Measurements from ENCODE around the gene FGFR3.

FGFR3 gene

GRCh38 chr4:1803523-1804423 lies 10.7 kb downstream of the FGFR3 start:
- DNase-seq, result no peak

DNA sequence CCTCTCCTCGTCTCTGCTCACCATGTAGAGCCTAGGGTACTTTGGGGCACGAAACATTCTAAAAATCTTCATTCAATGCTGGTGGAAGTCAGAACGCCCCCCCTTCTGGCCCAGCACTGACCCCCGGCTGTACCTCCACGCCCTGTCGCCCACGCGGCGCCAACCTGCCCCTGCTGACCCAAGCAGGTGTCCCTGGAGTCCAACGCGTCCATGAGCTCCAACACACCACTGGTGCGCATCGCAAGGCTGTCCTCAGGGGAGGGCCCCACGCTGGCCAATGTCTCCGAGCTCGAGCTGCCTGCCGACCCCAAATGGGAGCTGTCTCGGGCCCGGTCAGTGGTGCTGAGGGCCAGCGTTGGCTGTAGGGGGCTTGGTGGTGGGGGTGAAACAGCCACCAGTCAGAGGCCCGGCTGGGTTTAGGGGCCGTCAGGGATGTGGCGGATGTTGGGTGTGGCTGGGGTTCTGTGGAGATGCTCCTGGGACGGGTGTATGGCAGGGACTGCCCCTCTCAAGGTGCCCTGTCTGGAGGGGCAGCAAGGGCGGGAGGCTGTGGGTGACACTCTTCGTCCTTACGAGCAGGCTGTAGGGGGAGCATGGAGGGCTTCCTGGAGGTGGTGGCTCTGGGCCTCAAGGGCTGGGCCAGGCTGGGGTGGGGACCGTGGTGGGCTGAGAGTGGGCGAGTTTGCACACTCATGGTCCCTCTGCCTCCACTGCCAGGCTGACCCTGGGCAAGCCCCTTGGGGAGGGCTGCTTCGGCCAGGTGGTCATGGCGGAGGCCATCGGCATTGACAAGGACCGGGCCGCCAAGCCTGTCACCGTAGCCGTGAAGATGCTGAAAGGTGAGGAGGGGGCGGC lies 11.8 kb downstream of the FGFR3 start:
- no peak for DNase-seq

DNA sequence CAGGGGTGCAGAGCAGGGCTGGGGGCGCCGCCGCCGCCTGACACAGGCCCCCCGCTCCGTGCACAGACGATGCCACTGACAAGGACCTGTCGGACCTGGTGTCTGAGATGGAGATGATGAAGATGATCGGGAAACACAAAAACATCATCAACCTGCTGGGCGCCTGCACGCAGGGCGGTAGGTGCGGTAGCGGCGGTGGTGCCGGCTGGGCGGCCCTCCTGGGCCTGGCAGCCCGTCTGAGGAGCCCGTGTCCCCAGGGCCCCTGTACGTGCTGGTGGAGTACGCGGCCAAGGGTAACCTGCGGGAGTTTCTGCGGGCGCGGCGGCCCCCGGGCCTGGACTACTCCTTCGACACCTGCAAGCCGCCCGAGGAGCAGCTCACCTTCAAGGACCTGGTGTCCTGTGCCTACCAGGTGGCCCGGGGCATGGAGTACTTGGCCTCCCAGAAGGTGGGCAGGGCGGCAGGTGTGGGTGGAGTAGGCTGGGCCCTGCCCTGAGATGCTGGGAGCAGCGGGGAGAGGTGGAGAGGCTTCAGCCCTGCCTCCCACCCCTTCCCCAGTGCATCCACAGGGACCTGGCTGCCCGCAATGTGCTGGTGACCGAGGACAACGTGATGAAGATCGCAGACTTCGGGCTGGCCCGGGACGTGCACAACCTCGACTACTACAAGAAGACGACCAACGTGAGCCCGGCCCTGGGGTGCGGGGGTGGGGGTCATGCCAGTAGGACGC lies 12.6 kb downstream of the FGFR3 start:
- DNase-seq, result no peak

DNA sequence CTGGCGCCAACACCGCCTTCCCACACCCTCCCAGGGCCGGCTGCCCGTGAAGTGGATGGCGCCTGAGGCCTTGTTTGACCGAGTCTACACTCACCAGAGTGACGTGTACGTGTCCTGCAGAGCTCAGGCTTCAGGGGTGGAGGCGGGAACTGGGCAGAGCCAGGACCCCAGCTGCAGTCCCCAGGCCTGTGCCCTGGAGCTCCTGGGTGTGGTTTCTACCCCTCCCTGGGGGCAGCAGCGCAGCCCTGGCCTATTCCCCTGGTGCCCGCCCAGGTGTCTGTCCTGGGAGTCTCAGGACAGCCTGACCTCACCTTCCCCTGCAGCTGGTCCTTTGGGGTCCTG lies 13.1 kb downstream of the FGFR3 start:
- no peak for DNase-seq

DNA sequence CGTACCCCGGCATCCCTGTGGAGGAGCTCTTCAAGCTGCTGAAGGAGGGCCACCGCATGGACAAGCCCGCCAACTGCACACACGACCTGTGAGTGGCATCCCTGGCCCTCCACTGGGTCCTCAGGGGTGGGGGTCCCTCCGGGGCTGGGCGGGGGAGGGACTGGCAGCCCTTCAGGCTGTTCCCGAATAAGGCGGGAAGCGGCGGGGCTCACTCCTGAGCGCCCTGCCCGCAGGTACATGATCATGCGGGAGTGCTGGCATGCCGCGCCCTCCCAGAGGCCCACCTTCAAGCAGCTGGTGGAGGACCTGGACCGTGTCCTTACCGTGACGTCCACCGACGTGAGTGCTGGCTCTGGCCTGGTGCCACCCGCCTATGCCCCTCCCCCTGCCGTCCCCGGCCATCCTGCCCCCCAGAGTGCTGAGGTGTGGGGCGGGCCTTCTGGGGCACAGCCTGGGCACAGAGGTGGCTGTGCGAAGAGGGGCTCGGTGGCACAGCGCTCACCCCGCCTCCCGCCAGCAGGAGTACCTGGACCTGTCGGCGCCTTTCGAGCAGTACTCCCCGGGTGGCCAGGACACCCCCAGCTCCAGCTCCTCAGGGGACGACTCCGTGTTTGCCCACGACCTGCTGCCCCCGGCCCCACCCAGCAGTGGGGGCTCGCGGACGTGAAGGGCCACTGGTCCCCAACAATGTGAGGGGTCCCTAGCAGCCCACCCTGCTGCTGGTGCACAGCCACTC lies 13.7 kb downstream of the FGFR3 start:
- DNase-seq, result no peak

DNA sequence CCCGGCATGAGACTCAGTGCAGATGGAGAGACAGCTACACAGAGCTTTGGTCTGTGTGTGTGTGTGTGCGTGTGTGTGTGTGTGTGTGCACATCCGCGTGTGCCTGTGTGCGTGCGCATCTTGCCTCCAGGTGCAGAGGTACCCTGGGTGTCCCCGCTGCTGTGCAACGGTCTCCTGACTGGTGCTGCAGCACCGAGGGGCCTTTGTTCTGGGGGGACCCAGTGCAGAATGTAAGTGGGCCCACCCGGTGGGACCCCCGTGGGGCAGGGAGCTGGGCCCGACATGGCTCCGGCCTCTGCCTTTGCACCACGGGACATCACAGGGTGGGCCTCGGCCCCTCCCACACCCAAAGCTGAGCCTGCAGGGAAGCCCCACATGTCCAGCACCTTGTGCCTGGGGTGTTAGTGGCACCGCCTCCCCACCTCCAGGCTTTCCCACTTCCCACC lies 14.3 kb downstream of the FGFR3 start:
- no peak for DNase-seq

DNA sequence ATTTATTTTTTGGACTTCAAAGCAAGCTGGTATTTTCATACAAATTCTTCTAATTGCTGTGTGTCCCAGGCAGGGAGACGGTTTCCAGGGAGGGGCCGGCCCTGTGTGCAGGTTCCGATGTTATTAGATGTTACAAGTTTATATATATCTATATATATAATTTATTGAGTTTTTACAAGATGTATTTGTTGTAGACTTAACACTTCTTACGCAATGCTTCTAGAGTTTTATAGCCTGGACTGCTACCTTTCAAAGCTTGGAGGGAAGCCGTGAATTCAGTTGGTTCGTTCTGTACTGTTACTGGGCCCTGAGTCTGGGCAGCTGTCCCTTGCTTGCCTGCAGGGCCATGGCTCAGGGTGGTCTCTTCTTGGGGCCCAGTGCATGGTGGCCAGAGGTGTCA lies 15.3 kb downstream of the FGFR3 start:
- no peak for DNase-seq

DNA sequence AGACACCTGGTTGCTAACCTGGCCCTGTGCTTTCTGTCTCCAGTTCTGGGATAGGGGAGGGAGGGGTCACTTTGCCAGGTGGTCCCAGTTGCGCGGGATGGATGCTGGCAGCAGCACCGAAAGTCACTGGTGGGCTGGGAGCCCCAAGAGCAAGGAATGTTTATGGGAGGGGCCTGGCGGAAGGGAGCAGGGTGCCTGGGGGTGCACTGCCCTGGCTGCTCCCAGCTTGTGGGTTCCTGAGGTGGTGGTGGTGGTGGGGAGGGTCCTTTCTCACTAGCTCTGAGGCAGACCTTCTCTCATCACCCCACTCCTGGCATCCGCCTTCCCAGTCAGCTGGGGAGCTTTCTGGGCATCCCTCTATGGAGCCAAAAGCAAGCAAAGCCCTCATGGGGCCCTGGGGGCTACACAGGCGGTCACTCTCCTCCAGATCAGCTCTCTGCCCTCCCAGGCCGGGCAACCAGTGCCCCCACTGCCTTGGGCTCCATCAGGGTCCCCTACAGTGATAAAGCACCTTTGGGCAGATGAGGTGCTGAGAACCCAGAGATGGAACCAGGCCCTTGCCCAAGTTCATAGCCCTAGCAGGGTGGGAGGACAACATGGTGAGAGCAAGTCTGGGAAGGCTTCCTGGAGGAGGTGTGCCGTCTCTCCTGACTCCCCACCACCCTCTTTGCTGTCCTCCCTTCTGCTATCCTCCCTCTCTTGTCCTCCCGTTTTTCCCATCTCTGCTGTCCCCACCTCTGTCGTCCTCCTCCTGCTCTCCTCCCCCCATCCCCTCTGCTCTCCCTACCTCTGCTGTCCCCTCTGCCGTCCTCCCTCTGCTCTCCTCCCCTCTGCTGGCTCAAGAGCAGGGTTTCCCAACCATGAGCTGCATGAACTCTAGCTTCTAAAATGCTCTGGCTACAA lies 16.0 kb downstream of the FGFR3 start:
- no peak for DNase-seq

- DNase-seq, result peak; percentile 23
Measured at GRCh38 chr4:1809754-1810502, 16.8 kb downstream of the FGFR3 start.

GRCh38 chr4:1810765-1811164 lies 17.7 kb downstream of the FGFR3 start:
- no peak for DNase-seq

- DNase-seq, result no peak
Measured at GRCh38 chr4:1812720-1813119, 19.6 kb downstream of the FGFR3 start.

- DNase-seq, result no peak
Measured at GRCh38 chr4:1813231-1813630, 20.1 kb downstream of the FGFR3 start.

DNA sequence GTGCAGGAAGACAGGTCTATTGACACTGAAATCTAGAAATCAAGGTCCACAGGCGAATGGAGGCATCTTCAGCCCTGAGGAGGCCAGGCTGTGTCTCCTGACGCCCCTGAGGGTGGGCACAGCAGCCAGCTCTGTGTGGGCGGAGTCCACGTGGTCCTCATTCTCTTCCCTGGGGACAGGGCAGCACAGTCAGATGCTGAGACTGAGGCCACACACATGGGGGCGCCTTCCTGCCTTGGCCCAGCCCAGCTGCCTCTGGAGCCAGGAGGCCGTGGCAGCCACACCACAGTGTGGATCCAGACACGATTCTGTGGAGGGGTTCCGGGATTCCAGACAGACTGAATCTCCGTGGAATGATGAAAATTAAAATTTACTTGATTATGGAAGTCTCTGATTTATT lies 20.8 kb downstream of the FGFR3 start:
- DNase-seq, result no peak

DNA sequence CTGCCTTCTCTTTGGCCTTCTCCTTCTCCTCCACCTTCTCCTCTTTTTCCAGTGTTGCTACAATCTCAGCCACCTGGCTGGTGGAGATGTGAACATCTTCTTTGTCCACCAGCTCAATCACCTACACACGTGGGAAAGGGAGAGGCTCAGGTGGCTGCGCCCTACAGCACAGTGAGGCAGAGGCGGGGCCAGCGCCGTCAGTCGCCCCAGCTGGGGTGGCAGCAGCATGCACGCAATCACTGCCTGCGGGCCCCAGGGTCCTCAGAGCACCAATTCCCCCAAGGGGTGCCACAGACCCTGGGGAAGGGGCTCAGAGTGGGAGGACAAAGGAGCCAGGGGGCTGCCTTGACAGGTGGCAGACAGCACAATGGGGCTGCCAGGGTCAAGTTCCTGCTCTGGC lies 21.4 kb downstream of the FGFR3 start:
- DNase-seq, result no peak

DNA sequence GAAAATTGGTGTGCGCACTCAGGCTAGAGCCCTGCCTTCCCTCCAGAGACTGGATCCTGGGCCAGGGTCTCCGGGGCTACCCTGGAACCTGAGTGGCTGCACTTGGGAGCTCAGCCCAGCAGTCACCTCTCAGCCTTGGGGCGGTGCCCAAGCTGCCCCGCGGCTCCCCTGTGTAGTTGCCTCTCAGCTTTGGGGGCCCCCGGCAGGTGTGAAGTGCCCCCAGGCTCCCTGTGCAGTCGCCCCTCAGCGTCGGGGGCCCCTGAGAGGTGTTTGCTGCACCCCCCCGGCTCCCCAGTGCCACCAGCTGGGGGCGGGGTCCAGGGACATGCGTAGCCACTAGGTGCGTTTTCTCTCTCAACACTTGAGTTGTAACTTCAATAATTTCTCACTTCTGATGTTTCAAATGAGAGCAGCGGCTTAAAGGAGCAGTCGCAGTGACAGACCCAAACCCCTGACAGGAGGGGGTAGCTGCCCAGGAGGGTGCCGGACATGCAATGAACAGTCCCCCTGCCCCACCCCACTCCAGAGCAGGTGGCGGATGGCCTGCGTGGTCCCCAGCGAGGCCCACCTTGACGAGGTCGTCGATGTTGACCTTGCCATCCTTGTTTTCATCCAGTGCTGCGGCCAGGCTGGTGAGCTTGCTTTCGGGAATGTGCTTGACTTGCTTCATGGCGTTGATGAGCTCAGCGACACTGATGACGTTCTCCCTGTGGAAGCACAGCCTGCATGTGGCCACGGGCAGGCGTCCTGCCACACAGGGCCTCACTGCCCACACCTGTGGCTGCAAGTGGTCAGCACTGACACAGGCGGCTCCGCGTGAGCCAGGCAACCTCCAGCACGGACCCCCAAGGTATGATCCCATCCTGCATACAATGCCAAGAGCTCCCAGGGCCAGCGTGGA lies 22.3 kb downstream of the FGFR3 start:
- DNase-seq, result no peak

DNA sequence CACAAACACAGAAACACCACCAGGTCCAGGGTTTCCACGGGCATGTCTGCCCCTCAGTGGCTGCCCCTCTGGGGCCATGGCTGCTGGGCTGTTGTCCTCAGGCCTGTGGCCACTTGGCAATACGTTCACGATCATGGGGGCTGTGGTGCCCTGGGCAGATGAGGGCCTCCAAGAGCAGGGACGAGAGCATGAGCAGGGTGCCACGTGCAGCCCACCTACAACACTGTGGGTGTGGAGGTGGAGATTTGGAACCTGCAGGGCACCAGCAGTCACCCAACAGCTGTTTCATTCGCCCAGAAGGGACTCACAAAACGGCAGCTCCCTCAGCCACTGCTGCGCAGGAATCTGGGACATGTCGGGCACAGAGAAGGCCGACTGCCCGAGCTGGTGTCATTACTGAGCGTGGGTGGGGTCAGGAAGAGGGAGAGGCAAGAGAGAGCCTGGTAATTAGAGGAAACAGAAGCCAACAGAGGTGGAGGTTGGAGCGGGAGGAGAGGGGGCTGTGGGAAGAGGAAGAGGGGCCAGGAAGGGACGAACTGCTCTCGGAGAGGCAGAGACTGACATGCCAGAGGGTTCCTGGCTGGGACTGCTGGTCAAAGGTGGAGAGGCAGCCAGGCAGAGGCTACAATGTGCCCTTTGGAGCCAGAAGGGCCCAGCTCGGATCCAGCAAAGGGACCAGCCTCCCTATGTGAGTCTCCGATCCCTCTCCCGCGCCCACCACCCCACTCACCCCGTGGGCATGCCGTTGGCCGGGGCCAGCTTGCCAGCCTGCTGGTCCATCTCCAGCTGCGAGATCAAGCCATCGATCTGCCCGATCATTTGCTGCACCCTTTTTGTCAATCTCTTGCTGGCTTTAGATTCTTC lies 23.1 kb downstream of the FGFR3 start:
- DNase-seq, result no peak

DNA sequence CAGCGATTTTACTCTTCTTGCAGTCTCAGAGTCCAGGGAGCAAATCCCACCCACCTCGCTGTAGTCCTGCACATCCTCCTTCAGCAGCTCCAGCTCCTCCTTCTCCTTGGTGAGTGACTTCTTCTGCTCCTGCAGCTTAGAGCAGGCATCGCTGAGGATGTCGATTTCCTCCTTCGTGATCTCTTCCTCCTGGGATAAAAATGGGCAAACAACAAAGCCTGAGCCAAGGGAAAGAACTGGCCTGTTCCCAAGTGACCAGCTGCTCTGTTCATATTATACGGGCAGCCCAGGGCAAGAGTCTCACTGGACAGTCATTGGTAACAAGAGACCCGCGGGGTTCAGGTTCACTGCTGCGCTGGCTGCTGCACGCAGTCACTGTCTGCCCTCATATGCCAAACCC lies 26.2 kb downstream of the FGFR3 start:
- DNase-seq, result no peak

DNA sequence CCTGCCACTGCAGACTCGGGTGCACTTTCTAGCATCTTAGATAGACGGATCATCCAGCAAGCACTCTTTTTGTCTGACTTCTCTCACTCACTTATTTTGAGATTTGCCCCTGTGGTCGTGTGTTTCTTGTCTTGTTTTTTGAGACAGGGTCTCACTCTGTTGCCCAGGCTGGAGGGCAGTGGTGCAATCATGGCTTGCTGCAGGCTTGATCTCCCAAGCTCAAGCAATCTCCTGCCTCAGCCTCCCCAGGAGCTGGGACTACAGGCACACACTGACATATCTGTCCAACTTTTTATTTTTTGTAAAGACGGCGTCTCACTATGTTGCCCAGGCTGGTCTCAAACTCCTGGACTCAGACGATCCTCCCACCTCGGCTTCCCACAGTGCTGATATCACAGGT lies 26.7 kb downstream of the FGFR3 start:
- DNase-seq, result no peak

Data from NCI-H1105 treated with DMSO at 0.1 percent for 48 hours (cell line).